ENCODE data around the gene C2orf92.
"Not testable (repeated sequence)": the region's sequence is repeated elsewhere in the genome, so short reads cannot be mapped to it uniquely, and the experiment has no call there.

The C2orf92 gene

DNA sequence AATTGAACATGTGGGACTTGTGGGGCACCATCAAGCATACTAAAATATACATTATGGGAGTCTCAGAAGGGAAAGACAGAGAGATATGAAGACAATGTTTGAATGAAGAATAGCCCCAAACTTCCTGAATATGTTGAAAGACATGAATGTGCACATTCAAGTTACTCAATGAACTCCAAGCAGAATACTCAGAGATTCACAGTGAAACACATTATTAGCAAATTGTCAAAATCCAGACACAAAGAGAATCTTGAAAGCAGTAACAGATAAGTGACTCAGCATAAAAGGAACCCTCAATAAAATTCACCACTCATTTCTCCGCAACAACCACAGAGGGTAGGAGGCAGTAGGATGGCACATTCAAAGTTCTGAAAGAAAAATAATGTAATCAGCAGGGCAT is 8.8 kb downstream of the C2orf92 start:
- TF ChIP-seq, protein P1, sequence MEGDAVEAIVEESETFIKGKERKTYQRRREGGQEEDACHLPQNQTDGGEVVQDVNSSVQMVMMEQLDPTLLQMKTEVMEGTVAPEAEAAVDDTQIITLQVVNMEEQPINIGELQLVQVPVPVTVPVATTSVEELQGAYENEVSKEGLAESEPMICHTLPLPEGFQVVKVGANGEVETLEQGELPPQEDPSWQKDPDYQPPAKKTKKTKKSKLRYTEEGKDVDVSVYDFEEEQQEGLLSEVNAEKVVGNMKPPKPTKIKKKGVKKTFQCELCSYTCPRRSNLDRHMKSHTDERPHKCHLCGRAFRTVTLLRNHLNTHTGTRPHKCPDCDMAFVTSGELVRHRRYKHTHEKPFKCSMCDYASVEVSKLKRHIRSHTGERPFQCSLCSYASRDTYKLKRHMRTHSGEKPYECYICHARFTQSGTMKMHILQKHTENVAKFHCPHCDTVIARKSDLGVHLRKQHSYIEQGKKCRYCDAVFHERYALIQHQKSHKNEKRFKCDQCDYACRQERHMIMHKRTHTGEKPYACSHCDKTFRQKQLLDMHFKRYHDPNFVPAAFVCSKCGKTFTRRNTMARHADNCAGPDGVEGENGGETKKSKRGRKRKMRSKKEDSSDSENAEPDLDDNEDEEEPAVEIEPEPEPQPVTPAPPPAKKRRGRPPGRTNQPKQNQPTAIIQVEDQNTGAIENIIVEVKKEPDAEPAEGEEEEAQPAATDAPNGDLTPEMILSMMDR (conservative IDR thresholded peaks at IDR 0.05; ENCODE audit: low read length): no peak

DNA sequence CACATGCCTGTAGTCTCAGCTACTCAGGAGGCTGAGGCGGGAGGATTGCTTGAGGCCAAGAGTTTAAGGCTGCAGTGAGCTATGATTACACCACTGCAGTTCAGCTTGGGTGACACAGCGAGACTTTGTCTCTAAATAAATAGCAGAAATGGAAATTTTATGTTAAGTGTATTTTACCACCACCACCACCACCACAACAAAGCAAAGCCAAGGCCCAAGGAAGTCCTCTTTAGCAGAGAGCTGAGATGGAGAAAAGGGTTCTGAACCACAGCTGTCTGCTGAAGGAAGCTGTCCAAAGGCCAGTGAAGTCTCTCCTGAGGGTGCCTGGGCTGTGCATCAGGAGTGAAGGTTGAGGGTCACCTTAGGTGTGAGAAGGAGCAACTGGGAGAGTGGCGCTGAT is 17.7 kb downstream of the C2orf92 start:
- not testable (repeated sequence) for H3K4me3 ChIP-seq (ENCODE audit: low read length); DNase-seq (ENCODE audit: low read depth)

More for the DNA sequence above, 8.8 kb downstream of the C2orf92 start:
- DNase-seq (ENCODE audit: low read depth): no peak
- no peak overlapping the region for H3K4me3 ChIP-seq (ENCODE audit: low read length)

DNA sequence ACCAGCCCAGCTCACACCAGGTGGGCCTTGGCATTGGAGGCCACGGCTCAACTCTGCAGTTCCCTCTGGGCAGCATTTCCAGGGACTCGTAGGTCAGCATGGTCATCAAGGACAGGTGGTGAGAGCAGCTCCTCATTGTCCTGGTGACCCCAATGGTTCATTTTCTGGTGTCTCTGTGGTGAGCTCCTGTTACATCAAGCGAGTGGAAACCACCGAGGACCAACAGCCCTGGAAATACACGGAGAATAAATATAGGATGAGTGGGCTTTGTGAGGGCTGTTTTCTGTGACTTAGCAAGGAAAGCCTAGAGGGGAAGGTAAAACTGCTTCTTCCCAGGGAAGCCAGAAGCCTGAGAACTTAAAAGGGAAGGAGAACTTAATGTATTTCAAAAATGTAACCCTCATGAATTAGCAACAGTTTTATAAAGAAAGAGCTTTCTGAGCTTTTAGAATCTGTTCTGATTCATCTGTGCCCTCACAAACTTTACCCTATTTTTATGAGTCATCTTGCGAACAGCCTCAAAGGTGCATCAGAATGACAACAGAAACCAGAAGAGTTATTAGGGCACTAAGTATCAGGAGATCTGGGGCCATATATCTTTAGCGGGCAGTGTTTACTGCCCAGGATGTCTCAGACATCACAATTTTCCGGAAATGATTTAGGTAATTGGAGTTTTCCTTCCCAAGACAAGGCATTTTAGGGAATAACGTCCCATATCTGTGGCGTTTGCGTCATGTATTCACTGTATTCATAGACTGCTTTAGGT is 18.7 kb downstream of the C2orf92 start:
- DNase-seq (ENCODE audit: low read depth): no peak

DNA sequence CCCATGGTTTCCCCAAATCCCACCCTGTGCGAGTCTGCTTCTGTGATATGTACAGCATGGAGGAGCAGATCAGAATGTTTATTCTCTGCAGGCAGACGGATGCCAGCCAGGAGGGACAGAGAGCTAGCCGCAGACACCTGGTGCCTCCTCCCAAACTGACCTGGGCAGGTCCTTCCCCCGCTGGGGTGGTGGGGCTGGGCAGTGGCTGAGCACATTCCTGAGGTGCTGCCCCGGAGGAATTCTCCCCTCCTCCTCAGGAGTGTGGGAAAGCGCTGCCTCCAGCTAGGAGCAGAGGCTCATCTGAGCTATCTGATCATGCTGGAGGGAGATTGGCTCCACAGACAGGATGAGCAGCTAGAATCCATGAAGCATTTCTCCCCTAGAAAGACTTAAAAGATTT is 21.7 kb downstream of the C2orf92 start:
- H3K4me3 ChIP-seq (ENCODE audit: low read length): no peak overlapping the region
- TF ChIP-seq, protein P1 (conservative IDR thresholded peaks at IDR 0.05; ENCODE audit: low read length): no peak
- DNase-seq (ENCODE audit: low read depth): no peak

More for the DNA sequence above, 18.7 kb downstream of the C2orf92 start:
- TF ChIP-seq, protein P1 (conservative IDR thresholded peaks at IDR 0.05; ENCODE audit: low read length): no peak
- H3K4me3 ChIP-seq (ENCODE audit: low read length): no peak overlapping the region

DNA sequence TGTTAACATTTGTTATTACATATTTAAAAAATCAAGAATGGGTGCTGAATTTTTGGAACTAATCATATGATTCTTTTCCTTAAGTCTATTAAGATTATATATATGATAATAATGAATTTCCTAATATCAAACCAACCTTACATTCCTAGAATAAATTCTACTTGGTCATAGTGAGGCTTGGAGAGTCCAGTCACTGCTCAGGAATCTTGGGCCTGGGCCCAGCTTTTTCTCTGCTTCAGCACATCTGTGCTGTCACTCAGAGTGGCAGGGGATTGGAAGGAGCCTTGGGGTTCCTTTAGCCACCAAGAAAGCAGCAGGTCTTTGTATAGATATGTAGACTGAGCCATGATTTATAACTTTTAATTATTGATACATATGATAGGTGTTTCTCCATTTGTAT is 24.0 kb downstream of the C2orf92 start:
- H3K4me3 ChIP-seq (ENCODE audit: low read length): no peak overlapping the region
- peak; percentile 6 for DNase-seq (ENCODE audit: low read depth)
- TF ChIP-seq, protein P1 (conservative IDR thresholded peaks at IDR 0.05; ENCODE audit: low read length): no peak

DNA sequence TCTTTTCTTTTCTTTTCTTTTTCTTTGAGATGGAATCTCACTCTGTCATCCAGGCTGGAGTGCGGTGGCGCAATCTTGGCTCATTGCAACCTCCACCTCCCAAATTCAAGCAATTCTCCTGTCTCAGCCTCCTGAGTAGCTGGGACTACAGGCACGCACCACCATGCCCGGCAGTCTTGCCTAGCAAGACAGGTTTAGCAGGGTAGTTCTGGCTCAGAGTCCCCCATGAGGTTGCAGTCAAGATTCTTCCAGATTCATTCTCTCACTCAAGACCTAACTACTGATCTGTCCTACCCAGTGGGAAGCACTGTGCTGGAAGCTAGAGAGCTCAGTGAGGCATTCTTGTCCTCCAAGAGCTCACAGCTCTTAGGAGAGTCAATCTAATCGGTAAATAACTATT is 26.2 kb downstream of the C2orf92 start:
- TF ChIP-seq, protein P1 (conservative IDR thresholded peaks at IDR 0.05; ENCODE audit: low read length): no peak

DNA sequence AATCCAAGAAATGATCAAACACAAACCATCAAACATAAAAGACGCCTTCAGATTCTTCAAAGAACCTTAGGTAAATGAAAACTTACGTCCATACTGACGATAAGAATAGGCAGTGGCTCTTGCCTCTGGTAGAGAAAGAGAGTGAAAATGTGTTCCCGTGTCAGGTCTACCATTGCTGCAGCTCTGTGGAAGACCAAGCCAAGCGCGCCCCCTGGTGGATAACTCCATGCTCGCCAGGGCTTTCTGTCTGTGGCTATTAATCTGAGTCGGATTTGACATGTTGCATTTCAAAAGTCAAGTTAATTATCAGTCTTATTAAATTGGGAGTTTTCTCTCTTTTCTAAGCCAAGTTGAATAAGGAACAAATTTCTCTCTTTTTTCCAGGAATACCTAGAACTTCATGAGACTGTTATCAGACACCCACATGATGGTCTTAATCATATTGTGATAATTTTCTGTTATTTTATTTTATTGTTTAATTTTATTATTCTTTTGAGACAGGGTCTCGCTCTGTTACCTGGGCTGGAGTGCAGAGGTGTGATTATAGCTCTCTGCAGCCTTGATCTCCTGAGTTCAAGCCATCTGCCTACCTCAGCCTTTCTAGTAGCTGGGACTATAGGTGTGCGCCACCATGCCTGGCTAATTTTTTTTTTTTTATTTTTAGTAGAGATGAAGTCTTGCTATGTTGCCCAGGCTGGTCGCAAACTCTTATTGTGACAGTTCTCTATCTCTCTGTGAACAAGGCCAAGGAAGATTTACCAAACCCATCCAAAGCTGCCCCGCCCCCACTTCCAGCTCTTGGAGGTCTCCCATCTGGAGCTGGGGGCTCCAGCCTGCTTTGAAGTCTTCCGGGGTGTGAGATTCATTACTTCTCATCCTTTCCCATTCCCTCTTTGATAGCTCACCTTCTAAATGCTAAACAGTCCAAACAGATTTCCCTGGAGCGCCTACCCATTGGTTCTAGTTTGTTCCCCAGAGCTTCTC is 28.0 kb downstream of the C2orf92 start:
- DNase-seq (ENCODE audit: low read depth): peak; percentile 73
- H3K4me3 ChIP-seq (ENCODE audit: low read length): no peak overlapping the region; the same call in 1 of the 2 replicates
- TF ChIP-seq, protein P1 (conservative IDR thresholded peaks at IDR 0.05; ENCODE audit: low read length): peak; percentile 95

More for the DNA sequence above, 26.2 kb downstream of the C2orf92 start:
- no peak for DNase-seq (ENCODE audit: low read depth)
- H3K4me3 ChIP-seq (ENCODE audit: low read length): no peak overlapping the region

Data from AG10803 (cell line).